ENCODE results near the gene PRKN.

The PRKN gene

GRCh38 chr6:162178266-162178665 is 549.3 kb downstream of the PRKN start:
- no peak for DNase-seq (ENCODE audit: low read depth, low spot score)
- in situ Hi-C loops (cut with HindIII; ENCODE audit: low sequenced_read_pairs), result no loop called here
- H3K4me3 ChIP-seq (ENCODE audit: low read depth, low read length), result no peak overlapping the region
- TF ChIP-seq CTCF (IDR thresholded peaks at IDR 0.05; ENCODE audit: low read depth, low read length), result no peak

GRCh38 chr6:162177746-162178145 is 549.8 kb downstream of the PRKN start:
- peak; percentile 41 for DNase-seq (ENCODE audit: low read depth, low spot score)
- no peak overlapping the region for H3K4me3 ChIP-seq (ENCODE audit: low read depth, low read length)
- in situ Hi-C loops (cut with HindIII; ENCODE audit: low sequenced_read_pairs), result no loop called here
- TF ChIP-seq CTCF (IDR thresholded peaks at IDR 0.05; ENCODE audit: low read depth, low read length), result peak; percentile 46

GRCh38 chr6:162173466-162173865 is 554.1 kb downstream of the PRKN start:
- DNase-seq (ENCODE audit: low read depth, low spot score), result no peak
- in situ Hi-C loops (cut with HindIII; ENCODE audit: low sequenced_read_pairs), result no loop called here
- no peak for TF ChIP-seq CTCF (IDR thresholded peaks at IDR 0.05; ENCODE audit: low read depth, low read length)
- H3K4me3 ChIP-seq (ENCODE audit: low read depth, low read length), result no peak overlapping the region

GRCh38 chr6:162165479-162165878 is 562.1 kb downstream of the PRKN start:
- TF ChIP-seq CTCF (IDR thresholded peaks at IDR 0.05; ENCODE audit: low read depth, low read length), result no peak
- H3K4me3 ChIP-seq (ENCODE audit: low read depth, low read length), result no peak overlapping the region
- in situ Hi-C loops (cut with HindIII; ENCODE audit: low sequenced_read_pairs), result no loop called here
- DNase-seq (ENCODE audit: low read depth, low spot score), result no peak

GRCh38 chr6:162157167-162157870 is 570.2 kb downstream of the PRKN start:
- no peak for TF ChIP-seq CTCF (IDR thresholded peaks at IDR 0.05; ENCODE audit: low read depth, low read length)
- no peak overlapping the region for H3K4me3 ChIP-seq (ENCODE audit: low read depth, low read length)
- DNase-seq (ENCODE audit: low read depth, low spot score), result no peak
- in situ Hi-C loops (cut with HindIII; ENCODE audit: low sequenced_read_pairs), result no loop called here

GRCh38 chr6:162156146-162156545 is 571.4 kb downstream of the PRKN start:
- peak; percentile 40 for DNase-seq (ENCODE audit: low read depth, low spot score)
- in situ Hi-C loops (cut with HindIII; ENCODE audit: low sequenced_read_pairs), result no loop called here
- H3K4me3 ChIP-seq (ENCODE audit: low read depth, low read length), result no peak overlapping the region
- no peak for TF ChIP-seq CTCF (IDR thresholded peaks at IDR 0.05; ENCODE audit: low read depth, low read length)

Measured in astrocyte of the spinal cord (primary cell).